HG03342 (cell line): ENCODE data around the gene CEP44.
"Not testable (repeated sequence)": the region's sequence is repeated elsewhere in the genome, so short reads cannot be mapped to it uniquely, and the experiment has no call there.

ENCODE experiments used
- ATAC-seq: cut with Tn5 transposase; IDR thresholded peaks from one replicate; pipeline ENCODE4 v1.9.1; 2021; ENCODE audit warnings: mild to moderate bottlenecking, moderate library complexity; ENCODE audit not compliant: unreplicated experiment

CEP44 gene, protein sequence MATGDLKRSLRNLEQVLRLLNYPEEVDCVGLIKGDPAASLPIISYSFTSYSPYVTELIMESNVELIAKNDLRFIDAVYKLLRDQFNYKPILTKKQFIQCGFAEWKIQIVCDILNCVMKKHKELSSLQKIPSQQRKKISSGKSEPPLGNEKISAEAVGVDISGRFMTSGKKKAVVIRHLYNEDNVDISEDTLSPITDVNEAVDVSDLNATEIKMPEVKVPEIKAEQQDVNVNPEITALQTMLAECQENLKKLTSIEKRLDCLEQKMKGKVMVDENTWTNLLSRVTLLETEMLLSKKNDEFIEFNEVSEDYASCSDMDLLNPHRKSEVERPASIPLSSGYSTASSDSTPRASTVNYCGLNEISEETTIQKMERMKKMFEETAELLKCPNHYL

DNA sequence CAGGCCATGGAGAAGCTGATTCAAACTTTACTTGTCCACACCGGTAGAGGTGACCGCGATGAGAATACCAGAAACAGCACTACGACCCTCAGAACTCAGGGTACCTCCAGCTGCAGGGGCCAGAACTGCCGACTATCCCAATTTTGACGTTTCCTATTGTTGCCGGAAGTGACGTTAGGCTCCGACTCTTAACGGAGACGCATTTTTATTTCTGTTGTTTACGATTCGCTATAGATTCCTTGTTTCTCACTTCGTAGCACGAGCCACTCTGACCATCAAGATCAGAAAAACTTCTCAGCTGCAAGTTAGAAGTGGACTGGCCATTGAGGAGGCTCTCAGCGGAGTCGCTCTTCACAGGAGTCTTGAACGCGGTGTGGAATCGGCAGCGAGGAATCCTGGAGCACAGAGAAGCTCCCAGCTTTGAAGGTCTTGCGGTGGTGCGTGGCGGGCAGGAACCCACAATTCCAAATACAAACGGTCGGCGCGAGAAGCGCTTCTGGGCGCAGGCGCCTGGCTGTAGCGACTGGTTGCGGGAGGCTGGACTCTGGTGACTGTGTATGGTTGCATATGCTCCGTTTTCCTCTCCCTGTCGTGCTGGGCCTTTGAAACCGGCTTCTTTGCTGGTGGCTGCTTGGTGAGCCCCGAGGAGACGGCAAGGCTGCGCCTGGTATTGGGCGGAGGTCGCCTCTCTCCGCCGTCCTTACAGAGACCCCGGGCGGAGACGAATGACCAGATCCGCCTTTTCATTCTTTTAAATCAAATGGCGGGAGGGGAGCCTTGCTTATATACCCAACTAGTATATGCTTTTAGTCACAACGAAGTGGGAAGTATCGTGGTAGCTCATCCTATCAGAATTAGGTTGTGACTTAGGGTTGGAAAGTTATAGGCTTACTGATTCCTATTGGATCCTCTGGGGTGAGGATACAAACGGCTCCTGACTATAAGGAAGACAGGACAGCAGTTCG is at the start of gene CEP44, which contains the start of gene FBXO8:
CEP44 (plus strand) TSS at position 405 of the 965 bp plus-strand sequence. CDS start 15,211 bp downstream, outside the sequence.
FBXO8 (minus strand) TSS at position 161 of the 965 bp plus-strand sequence. CDS start 20,575 bp downstream, outside the sequence.
- ATAC-seq: peak; percentile 50

DNA sequence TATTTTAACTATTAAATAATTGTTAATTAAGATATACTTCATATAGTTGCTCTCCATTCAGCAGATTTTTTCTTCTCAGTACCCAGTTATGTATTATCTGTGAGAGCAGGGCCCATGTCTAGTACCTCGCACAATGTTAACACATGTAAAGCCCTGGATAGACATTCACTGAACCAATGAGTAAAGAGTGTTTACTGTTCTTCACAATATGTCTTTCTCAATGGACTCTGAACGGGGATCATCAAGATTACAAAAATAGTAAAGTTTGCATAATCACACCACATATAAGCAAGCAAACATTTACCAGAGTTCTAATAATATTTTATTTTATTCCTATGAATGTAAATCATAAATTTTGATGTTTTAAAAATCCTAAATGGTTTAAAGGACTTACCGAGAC is 47.4 kb upstream of the CEP44 start:
- no peak for ATAC-seq

DNA sequence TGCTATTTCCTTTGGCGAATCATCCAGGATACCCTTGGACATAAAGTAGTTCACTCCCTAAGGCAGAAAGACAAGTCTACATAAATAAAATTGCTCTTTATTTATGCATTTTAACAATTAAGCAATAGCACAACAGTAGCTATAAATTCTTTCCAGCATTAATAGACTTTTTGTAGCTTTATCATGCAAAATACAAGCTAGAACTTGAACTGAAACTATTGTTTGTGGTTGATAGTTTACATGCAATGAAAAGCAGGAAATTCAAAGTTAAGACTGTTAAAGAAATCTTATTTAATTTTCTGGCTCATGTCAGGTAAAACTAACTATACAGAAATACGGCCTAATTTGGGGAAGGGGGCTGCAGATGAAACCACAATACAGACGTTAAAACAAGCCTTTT is 42.5 kb upstream of the CEP44 start:
- ATAC-seq: no peak

DNA sequence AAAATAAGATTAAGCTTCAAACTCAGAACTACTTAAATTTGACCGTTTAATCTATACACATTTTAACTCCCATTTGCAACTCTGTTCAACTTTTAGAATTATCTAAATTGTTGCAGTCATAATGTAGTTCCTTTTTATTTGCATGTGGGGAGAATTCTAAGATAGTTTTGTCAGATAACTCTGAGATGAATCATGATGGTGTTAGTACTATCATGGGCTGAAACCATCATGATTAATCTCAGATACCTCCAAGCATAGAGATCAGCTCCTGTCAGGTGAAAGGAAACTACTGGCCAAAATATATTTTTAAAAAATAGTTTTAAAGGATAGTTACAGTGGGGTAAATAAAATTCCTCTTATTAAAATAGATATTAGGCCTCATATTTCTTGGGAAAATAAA is 39.3 kb upstream of the CEP44 start:
- ATAC-seq: peak; percentile 72

DNA sequence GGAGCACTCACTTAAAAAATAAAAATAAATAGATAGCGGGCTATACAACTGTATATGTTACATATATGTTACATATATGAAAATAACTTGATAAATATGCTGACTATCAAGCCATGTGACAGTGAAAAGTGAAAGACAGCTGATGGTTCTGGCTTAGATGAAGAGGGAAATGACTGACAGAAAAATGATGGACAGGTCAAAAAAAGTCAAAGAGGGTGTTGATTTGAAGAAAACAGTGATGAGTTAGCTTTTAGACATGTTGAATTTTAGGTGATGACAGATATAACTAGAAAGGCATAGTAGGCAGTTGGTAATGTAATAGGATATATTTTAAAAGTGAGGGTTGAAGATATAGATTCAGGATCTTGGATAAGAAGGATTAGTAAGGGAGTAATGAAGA is 38.0 kb upstream of the CEP44 start:
- no peak for ATAC-seq

DNA sequence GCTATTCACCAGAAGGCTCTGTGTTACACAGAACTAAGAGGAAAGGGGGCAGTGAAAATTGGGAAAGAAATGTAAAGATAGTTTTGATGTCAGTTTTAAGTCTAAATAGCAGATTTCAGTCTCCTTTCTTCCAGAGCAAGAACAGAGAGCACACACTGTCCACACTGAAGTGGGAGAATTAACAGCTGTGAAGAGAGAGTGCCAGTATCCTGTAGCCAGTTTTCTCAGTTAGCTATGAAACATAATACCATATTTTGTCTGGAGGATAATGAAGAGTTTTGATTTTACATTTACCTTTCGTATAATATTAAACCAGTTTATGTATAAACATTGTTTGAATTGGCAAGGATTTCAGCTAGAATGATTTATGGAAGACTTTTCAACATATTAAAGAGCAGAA is 35.3 kb upstream of the CEP44 start:
- no peak for ATAC-seq

DNA sequence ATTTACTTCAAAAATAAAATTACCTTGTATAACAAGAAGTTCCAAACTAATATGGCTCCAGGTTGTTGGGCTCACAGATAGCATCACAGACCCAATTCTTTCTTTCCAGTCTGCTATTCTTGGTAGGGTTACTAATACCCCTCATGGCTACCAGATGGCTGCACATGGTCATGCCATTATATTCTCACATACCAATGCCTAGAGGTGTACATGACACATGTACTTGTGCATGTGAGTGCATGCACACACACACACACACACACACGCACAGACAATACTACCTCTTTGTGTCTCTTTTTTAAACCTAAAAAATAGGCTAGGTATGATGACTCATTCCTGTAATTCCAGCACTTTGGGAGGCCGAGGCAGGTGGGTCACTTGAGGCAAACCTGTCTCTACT is 31.3 kb upstream of the CEP44 start:
- no peak for ATAC-seq

DNA sequence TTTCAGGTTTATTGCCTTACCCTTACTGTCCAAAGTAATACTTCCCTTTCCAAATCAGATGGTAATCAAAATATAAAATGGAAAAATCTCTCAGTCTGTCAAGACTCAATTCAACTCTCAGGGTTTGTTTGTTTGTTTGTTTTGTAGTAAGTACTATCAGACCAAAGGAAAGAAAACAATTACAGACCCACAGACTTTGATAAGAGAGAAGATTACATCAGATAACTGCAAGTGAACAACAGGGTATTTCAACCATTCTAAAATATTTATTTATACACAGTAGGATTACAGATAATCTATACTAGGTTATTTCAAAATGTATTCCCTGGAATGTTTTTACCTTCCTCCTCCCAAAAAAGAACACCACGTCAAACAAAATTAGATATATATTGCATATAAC is 29.1 kb upstream of the CEP44 start:
- ATAC-seq: no peak

DNA sequence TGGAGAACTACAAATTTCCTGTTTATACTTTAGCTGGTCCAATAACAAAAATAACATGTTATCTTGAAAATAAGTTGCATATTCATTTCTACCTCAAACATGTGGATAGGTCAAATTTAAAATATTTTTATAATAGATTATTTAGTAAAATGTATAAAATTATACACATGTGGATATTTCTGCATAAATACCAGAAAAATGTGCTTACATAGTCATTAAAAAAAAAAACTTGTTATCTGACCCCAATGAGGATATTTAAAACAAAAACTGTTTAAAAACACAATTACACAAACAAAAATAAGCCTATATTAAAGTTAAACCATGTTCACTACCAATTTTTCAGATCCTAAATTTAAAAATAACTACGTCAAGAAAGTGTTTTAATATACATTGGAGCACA is 28.3 kb upstream of the CEP44 start:
- no peak for ATAC-seq

DNA sequence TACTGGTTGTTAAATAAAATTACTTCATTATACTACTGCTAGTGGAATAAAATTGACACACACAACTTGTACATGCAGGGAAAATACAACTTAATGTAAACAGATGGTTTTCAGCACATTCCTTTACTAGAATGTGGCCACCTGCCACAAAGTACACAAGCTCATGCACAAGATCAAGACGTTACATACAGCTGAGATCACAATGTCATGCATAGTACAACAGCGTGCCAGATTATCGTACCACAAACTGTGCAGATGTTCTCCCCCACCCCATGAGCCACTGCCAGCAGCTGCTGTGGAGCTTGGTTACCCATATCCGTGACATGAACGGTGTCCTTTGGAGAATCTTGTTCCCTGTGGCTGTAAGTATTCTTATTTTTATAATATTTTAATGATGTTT is 27.9 kb upstream of the CEP44 start:
- ATAC-seq: no peak

DNA sequence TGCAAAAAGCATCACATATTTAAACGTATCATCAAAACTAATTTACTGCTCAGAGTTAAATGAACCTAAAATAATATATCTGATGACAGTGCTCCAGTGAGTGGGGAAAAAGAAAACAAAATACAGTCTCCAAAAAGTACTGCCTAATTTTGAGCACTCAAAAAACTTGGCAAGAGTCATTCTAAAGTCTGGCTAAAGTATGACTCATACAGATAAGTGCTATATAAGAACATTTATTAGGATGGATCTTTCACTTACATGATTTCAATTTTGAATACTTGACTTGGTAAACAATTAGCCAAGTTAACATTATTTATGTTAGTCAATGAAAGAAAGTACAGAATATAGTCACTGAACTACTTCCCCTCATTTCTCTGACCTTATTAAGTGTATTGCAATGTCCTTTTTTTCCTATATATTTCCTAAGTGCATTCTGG is 27.4 kb upstream of the CEP44 start:
- ATAC-seq: no peak

DNA sequence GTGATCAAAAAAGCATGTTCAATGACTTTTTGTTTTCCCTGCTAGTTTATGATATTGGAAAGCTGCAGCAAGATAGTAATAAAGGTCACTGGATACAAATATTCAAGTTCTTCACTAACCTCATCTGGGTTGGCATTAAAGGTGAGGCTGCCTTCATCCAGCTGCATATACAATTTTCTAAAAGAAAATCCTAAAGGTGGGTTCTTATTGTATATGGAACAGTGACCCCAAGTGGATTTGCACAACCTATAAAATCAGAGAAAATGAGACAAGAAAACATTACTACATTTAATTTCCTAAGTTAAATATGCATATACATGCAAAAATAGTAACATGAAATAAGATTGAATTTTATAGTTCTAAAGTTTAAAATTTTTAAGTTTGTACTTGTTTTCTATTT is 24.1 kb upstream of the CEP44 start:
- ATAC-seq: no peak

DNA sequence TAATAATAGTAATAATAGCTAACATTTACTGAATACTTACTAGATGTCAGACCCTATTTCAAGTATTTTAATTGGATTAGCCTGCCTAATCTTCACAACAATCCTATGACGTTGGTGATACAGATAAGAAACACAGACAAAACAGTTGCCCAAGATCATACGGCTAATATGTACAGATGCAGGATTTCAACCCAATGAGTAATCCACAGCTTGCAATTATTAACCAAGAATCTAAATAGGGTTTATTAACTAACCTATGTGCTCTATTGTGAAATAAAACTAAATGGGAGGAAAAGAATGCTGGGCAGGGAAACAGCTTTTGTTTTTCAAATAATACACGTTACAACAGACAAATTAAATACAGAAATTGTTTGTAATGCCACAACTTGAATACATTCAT is 23.6 kb upstream of the CEP44 start:
- ATAC-seq: peak; percentile 62

DNA sequence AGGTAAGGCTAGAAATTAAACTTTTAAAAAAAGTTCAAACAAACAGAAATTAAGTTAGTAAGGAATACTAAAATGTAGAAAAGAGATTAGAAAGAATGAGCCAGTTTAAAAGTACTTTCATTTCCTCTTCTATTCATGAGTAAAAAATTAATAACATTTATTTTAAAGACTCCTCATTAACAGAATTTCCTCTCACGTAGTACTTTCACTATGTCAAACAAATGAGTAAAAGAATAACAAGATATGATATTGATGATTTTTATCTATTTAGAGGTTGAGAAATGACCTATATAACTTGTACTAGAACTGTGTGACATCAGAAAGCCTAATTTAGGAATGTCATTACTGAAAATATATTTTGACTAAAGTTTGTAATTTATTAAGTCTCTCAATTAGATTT is 22.3 kb upstream of the CEP44 start:
- not testable (repeated sequence) for ATAC-seq

DNA sequence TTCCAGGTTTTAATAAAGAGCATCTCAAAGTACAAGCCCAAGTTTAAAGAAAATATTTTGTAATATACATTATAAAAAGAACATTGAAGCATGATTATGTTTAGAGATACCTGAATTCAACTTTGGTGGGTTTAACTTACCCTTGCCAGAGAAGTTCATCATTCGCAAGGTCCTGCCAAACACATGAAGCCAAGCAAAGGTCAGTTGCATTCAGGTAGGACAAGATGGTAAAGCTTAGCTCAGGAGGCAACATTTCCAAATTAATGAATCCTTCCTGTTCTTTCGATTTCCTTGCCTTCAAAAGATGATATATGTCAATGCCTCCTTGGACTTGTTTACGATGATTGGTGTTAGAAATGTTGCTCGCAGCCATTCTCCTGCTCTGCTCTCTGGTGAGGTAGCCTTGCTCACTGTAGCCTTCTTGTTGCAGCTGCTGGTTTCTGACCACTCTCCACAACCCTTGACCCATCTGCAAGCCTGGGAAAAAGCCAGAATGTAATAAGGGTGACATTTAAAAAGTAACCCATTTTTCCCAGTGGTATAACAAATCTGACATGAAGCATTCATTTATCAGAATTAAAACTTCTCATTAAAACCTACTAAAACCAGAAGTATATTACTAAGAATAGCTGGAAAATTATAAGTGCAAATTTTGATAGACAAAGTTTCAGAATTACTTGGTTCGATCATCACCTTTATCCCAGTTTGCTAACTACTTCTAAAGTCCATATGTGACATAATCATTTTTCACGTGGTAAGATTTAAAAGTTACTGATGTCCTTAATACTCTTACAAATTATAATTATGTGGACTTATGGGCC is 20.9 kb upstream of the CEP44 start:
- ATAC-seq: no peak

DNA sequence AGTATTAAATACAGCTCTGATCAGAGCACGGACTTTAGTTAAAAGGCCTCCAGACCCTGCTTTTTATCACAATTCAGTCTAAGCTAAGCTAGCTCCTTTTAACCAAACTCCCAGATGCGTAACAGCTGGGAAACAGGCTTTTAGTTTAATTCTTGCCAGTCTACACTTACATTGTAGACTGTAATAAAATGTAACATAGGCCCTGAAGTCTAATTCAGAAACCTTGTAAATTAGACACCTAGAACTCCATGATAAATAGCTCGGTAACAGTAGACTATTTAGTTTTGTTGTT is 20.3 kb upstream of the CEP44 start:
- no peak for ATAC-seq

DNA sequence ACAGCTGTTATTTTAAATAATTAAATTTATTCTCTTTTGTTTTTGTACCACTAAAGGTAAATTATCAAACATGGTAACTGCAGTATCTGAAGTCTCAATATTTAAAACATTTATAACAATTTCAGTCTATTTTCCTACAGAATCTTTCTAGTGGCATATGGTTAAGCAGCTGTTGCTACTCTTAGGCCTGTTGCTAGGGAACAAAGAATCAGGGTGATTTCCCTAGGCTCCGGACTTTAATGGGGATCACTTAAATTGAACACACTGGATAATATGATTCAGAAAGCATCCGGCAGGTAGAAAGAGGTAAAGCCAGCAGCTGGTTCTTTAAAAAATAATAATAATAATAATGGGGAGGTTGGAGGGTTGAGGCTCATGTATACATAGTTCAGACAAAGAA is 17.8 kb upstream of the CEP44 start:
- ATAC-seq: peak; percentile 64

DNA sequence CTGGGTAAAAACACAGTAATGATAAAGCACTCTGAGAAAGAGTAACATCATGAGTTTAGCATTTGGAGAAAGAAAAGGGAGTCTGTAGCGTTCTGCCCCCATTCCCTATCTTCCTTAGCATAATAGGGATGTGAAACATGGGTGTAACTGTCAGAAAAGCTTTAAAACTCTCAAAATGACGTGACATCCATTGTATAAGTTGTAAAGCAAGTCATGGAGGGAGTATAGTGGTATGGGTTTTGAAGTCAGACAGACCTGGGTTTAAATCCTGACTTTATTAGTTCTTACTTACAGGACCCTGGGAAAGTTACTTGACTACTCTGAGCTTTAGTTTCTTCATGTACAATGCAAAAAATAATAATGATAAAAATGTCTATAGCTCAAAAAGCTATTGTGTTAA is 17.3 kb upstream of the CEP44 start:
- peak; percentile 49 for ATAC-seq

DNA sequence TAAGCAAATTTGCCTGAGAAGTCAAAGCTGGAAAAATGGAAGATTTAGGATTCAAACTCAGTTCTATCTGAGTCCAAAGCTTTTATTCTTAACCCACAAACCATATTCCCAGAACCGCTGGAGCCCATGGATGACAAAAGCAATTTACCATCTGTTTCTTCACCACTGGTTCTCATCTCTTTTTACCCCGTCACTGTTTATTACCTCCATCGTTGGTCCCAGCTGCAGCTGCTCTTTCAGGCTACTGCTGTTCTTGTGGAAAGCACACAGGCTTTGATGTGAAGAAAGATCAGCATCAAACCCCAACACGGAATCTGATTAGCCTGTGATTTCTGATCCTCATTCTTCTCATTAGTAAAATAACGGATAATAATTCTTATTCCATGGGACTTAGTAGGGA is 9.8 kb upstream of the CEP44 start:
- ATAC-seq: no peak

DNA sequence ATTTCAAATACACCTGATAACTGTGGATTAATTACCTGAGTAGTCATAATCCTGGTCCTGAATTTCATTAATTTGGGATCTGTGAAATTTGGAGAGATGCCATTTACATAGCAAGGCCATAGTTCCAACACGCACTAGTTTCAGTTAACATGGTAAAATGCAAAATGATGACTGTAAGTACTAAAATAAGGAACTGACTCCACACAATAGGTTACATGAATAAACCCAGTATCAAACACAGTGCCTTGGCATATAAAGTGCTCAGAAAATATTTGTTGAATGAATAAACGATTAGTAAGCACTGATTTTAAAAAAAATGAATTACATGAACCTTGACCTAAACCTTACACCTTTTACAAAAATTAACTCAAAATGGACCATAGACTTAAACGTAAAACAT is 9.3 kb upstream of the CEP44 start:
- ATAC-seq: no peak

DNA sequence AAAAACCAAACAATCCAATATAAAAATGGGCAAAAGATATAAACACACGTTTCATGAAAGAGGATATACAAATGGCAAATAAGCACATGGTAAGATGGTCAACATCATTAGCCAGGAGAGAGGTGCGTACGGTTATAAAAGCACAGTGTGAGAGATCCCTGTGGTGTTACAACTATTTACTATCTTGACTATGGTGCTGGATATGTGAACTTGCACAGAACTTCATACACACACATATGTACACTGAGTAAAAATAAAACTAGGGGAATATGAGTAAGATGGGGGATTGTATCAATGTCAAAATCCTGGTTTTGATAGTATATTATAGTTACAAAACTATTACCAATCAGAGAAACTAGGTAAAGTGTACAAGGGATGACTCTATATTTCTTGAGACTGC is 8.6 kb upstream of the CEP44 start:
- ATAC-seq: no peak
